Measurements from ENCODE around the gene FIBCD1. TPM values are rescaled to one million over a fixed set of nuclear protein-coding genes. Genes with fewer than 3 reads are reported as not detected.

The FIBCD1 gene
- total and polyA plus RNA-seq, 9 of the 15 experiments (the other 6 are each of a cell fraction or from before 2014, with no cell fraction given) = 0.53 to 1.2 (median 0.95) TPM; not detected in 4

DNA sequence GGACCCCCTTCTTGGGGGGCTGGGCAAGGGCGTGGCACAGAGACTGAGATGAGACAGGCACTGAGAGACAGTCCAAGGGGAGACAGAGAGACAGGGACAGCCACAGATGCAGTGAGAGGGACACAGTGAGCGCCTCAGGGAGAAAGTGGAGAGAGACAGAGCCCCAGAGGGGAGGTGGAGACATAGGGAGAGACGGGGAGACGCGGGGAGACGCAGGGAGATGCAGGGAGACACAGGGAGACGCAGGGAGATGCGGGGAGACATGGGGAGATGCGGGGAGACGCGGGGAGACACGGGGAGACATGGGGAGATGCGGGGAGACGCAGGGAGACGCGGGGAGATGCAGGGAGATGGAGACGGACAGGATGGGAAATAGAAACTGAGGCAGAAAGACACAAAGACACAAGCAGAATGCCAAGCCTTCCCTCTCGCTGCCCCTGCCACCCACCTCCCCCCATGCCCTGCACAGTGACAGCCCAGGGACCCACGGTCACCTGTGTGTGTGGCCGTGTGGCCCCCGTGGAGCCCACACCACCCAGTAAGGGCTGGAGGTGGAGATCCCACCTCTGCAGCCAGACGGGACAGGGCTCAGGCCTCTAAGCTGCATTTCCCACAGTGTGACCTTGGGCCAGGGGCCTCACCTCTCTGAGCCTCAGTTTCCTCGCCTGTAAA is 8.8 kb downstream of the FIBCD1 start:
- Histone ChIP-seq H3K9ac (ENCODE audit: insufficient read depth in 1 of 2, low read depth in 2 of 2, low read length in 2 of 2) (peak overlapping the region in 1 of 2 experiments; percentile 1; a peak in 1 of 4 replicates), H3K79me2 (ENCODE audit: control insufficient read depth, insufficient read depth, low read length) (no peaks in the 10 kb centered on the region), H4K20me1 (replicated peaks; ENCODE audit: control insufficient read depth, insufficient read depth, low read length) (peaks cover 80% of the 10 kb centered on the region), H3K9me3 (replicated peaks; ENCODE audit: control insufficient read depth, insufficient read depth, low read depth, low read length) (no peaks in the 10 kb centered on the region), H3K4me1 (replicated peaks in 1 of 2; ENCODE audit: control insufficient read depth in 2 of 2, insufficient read depth in 2 of 2, low read length in 2 of 2) (peaks cover 0 to 38% of the 10 kb centered on the region in 2 experiments; a peak in 2 of 5 replicates), H3K4me2 (ENCODE audit: insufficient read depth, low read length) (no peak overlapping the region), H3K9me1 (ENCODE audit: control insufficient read depth, insufficient read depth, low read length) (peaks cover 6% of the 10 kb centered on the region), H3K27ac (ENCODE audit: extremely low read depth, low read depth, low read length) (no peak overlapping the region), H2AFZ (ENCODE audit: low read depth, low read length) (no peak overlapping the region), H3K4me3 (no peak overlapping the region), H3K27me3 (ENCODE audit: control insufficient read depth in 2 of 2, insufficient read depth in 2 of 2, low read length in 2 of 2) (peaks cover 93 to 98% of the 10 kb centered on the region in 2 experiments), H3K36me3 (ENCODE audit: control insufficient read depth, insufficient read depth, low read length) (no peaks in the 10 kb centered on the region)
- TF ChIP-seq SIN3A (IDR thresholded peaks at IDR 0.05; ENCODE audit: borderline replicate concordance in 2 of 2, control insufficient read depth in 1 of 2, low read depth in 2 of 2, low read length in 2 of 2) (0 out of 4 replicates have a peak, but pooled peaks of 1 of the 2 experiments have one; percentile 44), MLX (CRISPR knock-in tag; conservative IDR thresholded peaks at IDR 0.05) (peak in 1 of 2 experiments; percentile 85; a peak in 1 of 4 replicates), ZNF696 (CRISPR knock-in tag; conservative IDR thresholded peaks at IDR 0.05) (no peak), ZFP36 (IDR thresholded peaks at IDR 0.05; ENCODE audit: low read depth, low read length, partially characterized antibody) (peak; percentile 2)
- no peak for FAIRE-seq
- CTCF ChIA-PET (ENCODE audit: low intra/inter-chr PET ratio) = interaction anchor here (1.1 kb wide), 1 partner anchor 127 kb away, joined by 3 read pairs; no protein-coding TSS in a partner anchor
- BruUV-seq (replicated peaks) = no TSS peak
- 2% methylated on average over 23 of the region's 23 CpGs for WGBS (ENCODE audit: insufficient coverage, low coverage, missing lambda C conversion rate)
- DNase-seq (ENCODE audit: extremely low read depth in 1 of 4, low spot score in 3 of 4) = peak in 3 of 4 experiments; percentile 65 to 68 (median 65)
- ATAC-seq = no peak
- POLR2A ChIA-PET = interaction anchor here (0.6 to 26.8 kb wide), 8 partner anchors 12 to 187 kb away, joined by 3 to 582 read pairs (median 4); no protein-coding TSS in a partner anchor
- intact Hi-C loops (cut with micrococcal nuclease) = no loop called here
- in situ Hi-C loops (cut with MboI) = no loop called here

All from K562 (cell line).